ENCODE measurements around the gene B9D1.
"Not testable (repeated sequence)": the region's sequence is repeated elsewhere in the genome, so short reads cannot be mapped to it uniquely, and the experiment has no call there.

B9D1 gene

DNA sequence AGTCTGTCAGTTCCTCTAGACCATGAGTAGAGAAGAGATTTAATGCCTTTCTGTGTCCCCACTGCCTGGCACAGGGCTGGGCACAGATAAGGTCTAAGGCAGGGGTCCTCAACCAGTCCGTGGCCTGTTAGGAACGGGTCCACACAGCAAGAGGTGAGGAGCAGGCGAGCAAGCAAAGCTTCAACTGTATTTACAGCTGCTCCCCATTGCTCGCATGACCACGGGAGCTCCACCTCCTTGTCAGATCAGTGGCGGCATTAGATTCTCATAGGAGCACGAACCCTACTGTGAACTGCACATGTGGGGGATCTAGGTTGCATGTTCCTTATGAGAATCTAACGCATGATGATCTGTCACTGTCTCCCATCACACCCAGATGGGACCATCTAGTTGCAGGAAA lies 1.8 kb downstream of the B9D1 start:
- TF ChIP-seq, protein P1, sequence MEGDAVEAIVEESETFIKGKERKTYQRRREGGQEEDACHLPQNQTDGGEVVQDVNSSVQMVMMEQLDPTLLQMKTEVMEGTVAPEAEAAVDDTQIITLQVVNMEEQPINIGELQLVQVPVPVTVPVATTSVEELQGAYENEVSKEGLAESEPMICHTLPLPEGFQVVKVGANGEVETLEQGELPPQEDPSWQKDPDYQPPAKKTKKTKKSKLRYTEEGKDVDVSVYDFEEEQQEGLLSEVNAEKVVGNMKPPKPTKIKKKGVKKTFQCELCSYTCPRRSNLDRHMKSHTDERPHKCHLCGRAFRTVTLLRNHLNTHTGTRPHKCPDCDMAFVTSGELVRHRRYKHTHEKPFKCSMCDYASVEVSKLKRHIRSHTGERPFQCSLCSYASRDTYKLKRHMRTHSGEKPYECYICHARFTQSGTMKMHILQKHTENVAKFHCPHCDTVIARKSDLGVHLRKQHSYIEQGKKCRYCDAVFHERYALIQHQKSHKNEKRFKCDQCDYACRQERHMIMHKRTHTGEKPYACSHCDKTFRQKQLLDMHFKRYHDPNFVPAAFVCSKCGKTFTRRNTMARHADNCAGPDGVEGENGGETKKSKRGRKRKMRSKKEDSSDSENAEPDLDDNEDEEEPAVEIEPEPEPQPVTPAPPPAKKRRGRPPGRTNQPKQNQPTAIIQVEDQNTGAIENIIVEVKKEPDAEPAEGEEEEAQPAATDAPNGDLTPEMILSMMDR (IDR thresholded peaks at IDR 0.05; ENCODE audit: low read depth, low read length): no peak
- no peak for DNase-seq (ENCODE audit: extremely low read depth, low read depth)

GRCh38 chr17:19359856-19360255 lies 2.7 kb downstream of the B9D1 start:
- no peak for DNase-seq (ENCODE audit: extremely low read depth, low read depth)
- TF ChIP-seq, protein P1 (IDR thresholded peaks at IDR 0.05; ENCODE audit: low read depth, low read length): no peak

DNA sequence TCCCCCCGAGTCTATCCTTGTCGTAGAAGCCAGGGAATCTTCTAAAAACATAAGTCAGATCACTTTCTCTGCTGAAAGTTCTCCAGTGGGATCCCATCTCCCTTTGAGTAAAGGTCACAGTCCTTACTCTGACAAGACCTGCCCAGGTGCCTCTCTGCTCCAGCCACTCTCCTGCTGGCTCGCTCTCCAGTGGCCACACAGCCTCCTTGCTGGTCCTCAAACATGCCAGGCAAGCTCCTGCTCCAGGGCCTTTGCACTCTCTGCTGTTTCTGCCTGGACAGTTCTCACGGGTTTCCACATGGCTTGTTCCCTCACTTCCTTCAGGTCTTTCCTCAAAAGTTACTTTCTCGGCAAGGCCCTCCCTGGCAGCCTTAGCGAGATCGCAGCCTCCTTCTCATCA lies 3.4 kb downstream of the B9D1 start:
- DNase-seq (ENCODE audit: extremely low read depth, low read depth): no peak
- TF ChIP-seq, protein P1 (IDR thresholded peaks at IDR 0.05; ENCODE audit: low read depth, low read length): no peak

DNA sequence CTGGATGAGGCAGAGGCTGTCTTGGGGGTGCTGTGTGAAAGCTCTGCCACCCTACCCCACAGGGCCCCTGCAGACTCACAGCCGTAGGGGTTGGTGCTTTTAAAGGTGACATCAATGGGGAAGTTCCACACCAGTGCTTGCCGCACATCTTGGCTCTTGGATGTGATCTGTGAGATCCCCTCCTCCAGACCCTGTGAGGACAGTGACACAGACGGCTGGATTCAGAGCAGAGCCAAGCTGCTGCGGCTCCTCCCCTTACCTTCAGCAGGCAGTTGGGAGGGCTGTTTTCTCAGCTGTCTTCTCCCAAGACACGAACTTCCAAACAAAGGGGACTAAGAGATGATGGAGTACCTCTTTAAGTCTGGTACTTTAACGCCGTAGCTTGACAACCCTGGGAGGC lies 4.8 kb downstream of the B9D1 start:
- DNase-seq (ENCODE audit: extremely low read depth, low read depth): no peak
- TF ChIP-seq, protein P1 (IDR thresholded peaks at IDR 0.05; ENCODE audit: low read depth, low read length): no peak

DNA sequence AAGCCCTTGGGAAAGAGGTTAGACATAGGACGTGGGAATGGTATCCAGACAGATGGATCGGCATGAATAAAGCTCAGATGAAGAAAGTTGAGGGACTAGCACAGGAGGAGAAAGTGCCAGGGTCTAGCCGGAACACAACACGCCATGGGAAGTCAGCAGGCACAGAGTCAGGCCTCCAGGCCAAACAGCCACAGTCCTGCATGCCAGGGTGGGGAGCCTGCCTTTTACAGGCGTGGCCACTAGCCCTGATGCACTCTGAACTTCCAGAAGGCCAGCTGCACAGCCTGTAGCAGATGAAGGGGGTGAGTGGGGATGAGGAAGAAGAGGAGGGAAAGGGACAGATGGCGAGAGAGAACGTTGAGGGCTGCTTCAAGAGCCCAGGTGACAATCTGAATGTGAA lies 5.2 kb downstream of the B9D1 start:
- TF ChIP-seq, protein P1 (IDR thresholded peaks at IDR 0.05; ENCODE audit: low read depth, low read length): no peak

GRCh38 chr17:19354748-19355147 lies 7.8 kb downstream of the B9D1 start:
- TF ChIP-seq, protein P1 (IDR thresholded peaks at IDR 0.05; ENCODE audit: low read depth, low read length): no peak
- no peak for DNase-seq (ENCODE audit: extremely low read depth, low read depth)

More for the DNA sequence above, 5.2 kb downstream of the B9D1 start:
- no peak for DNase-seq (ENCODE audit: extremely low read depth, low read depth)

GRCh38 chr17:19353401-19353800 lies 9.1 kb downstream of the B9D1 start:
- DNase-seq (ENCODE audit: extremely low read depth, low read depth): not testable (repeated sequence)

DNA sequence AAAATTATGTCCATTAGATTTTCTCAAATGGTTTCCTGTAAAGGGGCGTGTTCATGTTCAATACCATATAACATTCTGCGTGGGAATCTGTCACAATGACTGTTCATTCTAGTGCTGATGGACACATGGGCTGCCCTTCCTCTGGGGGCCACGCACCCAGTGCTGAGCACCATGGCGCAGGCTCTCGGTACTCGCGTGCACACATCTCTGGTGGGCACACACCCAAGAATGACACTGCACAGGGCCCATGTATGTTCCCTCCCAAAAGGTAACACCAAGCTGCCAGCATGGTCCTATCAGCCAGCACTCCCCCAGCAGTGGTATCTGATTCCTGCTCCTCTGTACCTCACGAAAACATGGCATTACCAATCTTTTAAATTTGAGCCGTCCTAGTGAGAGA lies 13.7 kb downstream of the B9D1 start:
- TF ChIP-seq, protein P1 (IDR thresholded peaks at IDR 0.05; ENCODE audit: low read depth, low read length): no peak

More for the DNA sequence above, 13.7 kb downstream of the B9D1 start:
- DNase-seq (ENCODE audit: extremely low read depth, low read depth): no peak

All from AG09319 (cell line).